GM12878 (cell line): ENCODE measurements around the gene PRICKLE4. TPM values are rescaled to one million over a fixed set of nuclear protein-coding genes. Genes with fewer than 3 reads are reported as not detected.

Experiments
- CEBPB ChIP-seq, 2 experiments: fragments of 150-350 bp in 1 of 2; IDR thresholded peaks; 2 replicates each; pipeline ENCODE4 v1.6.1; 2012 to 2014; ENCODE audit warnings: low read depth in 2 of 2, low read length in 2 of 2, borderline replicate concordance in 1 of 2, inconsistent platforms in 1 of 2
- E4F1 ChIP-seq: fragments of 450-650 bp; IDR thresholded peaks from 2 replicates; pipeline ENCODE4 v1.6.1; 2018; ENCODE audit warnings: borderline replicate concordance, mild to moderate bottlenecking; ENCODE audit not compliant: partially characterized antibody
- HDAC6 ChIP-seq: fragments of 200-600 bp; sonication (generic); IDR thresholded peaks from one replicate; pipeline ENCODE4 v1.8.0; 2017; ENCODE audit warnings: antibody characterized with exemption; ENCODE audit not compliant: unreplicated experiment
- IRF3 ChIP-seq: fragments of 450-650 bp; IDR thresholded peaks from 2 replicates; pipeline ENCODE4 v1.6.1; 2014; ENCODE audit warnings: mild to moderate bottlenecking
- PRDM15 ChIP-seq: fragments of 450-650 bp; formaldehyde crosslinking; IDR thresholded peaks from 2 replicates; pipeline ENCODE4 v1.4.0; 2020; ENCODE audit warnings: mild to moderate bottlenecking, moderate library complexity
- RCOR1 ChIP-seq: conservative IDR thresholded peaks from 2 replicates; pipeline ENCODE4 v1.6.1; 2012; ENCODE audit warnings: low read depth, low read length, improper control_type of control experiment
- polyA plus RNA-seq, 11 experiments: library from polyadenylated mRNA; depleted of rRNA in 4 of 11; unstranded in 6 of 11; stranded (reverse) in 5 of 11; fragments of >200 nt; fragmentation: Nextera tagmentation in 4 of 11; fragmentation: Illumina TruSeq in 1 of 11; extraction: Ambion mirVana in 4 of 11; extraction: Trizol in 1 of 11; gene quantifications; 1 replicate in 1 of 11; 2 replicates in 10 of 11; pipeline versions ENCODE4 v1.2.1 to v1.2.3, GENCODE V29; 2011 to 2016; ENCODE audit warnings: inconsistent platforms in 2 of 11, missing spikeins in 2 of 11, low read depth in 1 of 11
- total RNA-seq, 4 experiments: library from RNA; depleted of rRNA in 3 of 4; stranded (reverse); fragments of >200 nt in 3 of 4; fragmentation: Illumina TruSeq in 1 of 4; extraction: Trizol in 1 of 4; gene quantifications; 2 replicates each; pipeline versions ENCODE4 v1.2.1 to v1.2.3, GENCODE V29; 2013 to 2021

PRICKLE4 gene
- total and polyA plus RNA-seq, 10 of the 15 experiments (the other 5 are each of a cell fraction or from before 2014, with no cell fraction given): 0.33 to 0.85 (median 0.35) TPM; not detected in 7

GRCh38 chr6:41774841-41775240, 5.7 kb upstream of the PRICKLE4 start (continued):
- no peak for TF ChIP-seq PRDM15 (CRISPR knock-in tag)
- TF ChIP-seq E4F1: no peak
- TF ChIP-seq HDAC6: no peak
- no peak for TF ChIP-seq CEBPB (IDR thresholded peaks at IDR 0.05; ENCODE audit: borderline replicate concordance in 1 of 2, low read depth in 2 of 2, low read length in 2 of 2)
- no peak for TF ChIP-seq RCOR1
- no peak for TF ChIP-seq IRF3
